WERI-Rb-1 (cell line): ENCODE measurements around the gene POPDC2.

Experiments
- DNase-seq: peaks from one replicate; pipeline ENCODE4 v3.0.0-alpha.2; 2020
- H3K27ac ChIP-seq: fragments of 250-450 bp; sonication (Bioruptor Pico); 2 replicates; pipeline ENCODE4 v1.5.1; 2020; ENCODE audit warnings: mild to moderate bottlenecking, moderate library complexity
- H3K27me3 ChIP-seq: fragments of 250-450 bp; sonication (Bioruptor Pico); 2 replicates; pipeline ENCODE4 v1.5.1; 2021; ENCODE audit warnings: mild to moderate bottlenecking, low read depth, moderate library complexity; ENCODE audit not compliant: insufficient read depth, severe bottlenecking
- H3K36me3 ChIP-seq: fragments of 250-450 bp; sonication (Bioruptor Pico); 2 replicates; pipeline ENCODE4 v1.5.1; 2020; ENCODE audit warnings: mild to moderate bottlenecking, moderate library complexity
- H3K4me3 ChIP-seq: 2 replicates; pipeline ENCODE4 v1.5.1; 2011; ENCODE audit warnings: low read depth, mild to moderate bottlenecking, control low read depth, low read length
- H3K9me3 ChIP-seq: fragments of 250-450 bp; sonication (Bioruptor Pico); 2 replicates; pipeline ENCODE4 v1.5.1; 2021; ENCODE audit warnings: mild to moderate bottlenecking, moderate library complexity; ENCODE audit not compliant: severe bottlenecking
- TF ChIP-seq, protein P1 (sequence below): IDR thresholded peaks from 2 replicates; pipeline ENCODE4 v1.5.1; 2011; ENCODE audit warnings: low read depth, mild to moderate bottlenecking, control low read depth, inconsistent platforms, low read length

The POPDC2 gene

DNA sequence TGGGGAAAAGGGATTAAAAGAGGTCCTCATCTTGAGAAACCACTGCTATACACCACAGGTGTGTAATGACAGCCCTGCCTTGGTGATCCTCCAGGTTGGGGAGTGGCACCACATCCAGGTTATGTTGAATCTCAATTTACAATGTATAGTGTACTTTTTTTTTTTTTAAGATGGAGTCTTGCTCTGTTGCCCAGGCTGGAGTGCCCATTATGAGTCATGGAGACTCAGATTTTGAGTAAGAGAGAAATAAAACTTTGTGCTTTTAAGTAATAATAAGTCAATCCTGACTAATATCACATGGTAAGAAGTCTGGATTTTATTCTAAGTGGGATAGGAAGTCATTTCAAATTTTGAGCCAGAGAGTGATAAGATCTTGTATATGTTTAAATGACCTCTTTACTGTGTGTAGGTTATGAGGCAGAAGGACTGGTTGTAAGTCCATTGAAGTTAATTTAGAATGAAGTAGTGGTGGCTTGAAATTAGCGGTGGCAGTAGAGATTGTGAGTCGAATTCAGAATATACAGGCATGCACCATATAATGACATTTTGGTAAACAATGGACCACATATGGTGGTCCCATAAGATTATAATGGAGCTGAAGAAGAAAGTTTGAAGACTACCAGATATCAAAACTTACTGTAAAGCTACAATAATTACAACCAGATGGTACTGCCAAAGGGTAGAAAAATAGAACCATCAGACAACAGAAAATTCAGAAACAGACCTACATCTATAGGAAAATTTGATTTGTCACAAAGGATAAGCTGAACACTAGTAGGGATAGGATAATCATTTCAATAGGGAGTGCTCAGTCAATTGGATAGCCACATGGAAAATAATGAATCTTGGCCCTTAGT lies 20.7 kb downstream of the POPDC2 start:
- peak overlapping the region; percentile 75 for H3K27ac ChIP-seq
- TF ChIP-seq, protein P1, sequence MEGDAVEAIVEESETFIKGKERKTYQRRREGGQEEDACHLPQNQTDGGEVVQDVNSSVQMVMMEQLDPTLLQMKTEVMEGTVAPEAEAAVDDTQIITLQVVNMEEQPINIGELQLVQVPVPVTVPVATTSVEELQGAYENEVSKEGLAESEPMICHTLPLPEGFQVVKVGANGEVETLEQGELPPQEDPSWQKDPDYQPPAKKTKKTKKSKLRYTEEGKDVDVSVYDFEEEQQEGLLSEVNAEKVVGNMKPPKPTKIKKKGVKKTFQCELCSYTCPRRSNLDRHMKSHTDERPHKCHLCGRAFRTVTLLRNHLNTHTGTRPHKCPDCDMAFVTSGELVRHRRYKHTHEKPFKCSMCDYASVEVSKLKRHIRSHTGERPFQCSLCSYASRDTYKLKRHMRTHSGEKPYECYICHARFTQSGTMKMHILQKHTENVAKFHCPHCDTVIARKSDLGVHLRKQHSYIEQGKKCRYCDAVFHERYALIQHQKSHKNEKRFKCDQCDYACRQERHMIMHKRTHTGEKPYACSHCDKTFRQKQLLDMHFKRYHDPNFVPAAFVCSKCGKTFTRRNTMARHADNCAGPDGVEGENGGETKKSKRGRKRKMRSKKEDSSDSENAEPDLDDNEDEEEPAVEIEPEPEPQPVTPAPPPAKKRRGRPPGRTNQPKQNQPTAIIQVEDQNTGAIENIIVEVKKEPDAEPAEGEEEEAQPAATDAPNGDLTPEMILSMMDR = no peak
- no peak for DNase-seq

DNA sequence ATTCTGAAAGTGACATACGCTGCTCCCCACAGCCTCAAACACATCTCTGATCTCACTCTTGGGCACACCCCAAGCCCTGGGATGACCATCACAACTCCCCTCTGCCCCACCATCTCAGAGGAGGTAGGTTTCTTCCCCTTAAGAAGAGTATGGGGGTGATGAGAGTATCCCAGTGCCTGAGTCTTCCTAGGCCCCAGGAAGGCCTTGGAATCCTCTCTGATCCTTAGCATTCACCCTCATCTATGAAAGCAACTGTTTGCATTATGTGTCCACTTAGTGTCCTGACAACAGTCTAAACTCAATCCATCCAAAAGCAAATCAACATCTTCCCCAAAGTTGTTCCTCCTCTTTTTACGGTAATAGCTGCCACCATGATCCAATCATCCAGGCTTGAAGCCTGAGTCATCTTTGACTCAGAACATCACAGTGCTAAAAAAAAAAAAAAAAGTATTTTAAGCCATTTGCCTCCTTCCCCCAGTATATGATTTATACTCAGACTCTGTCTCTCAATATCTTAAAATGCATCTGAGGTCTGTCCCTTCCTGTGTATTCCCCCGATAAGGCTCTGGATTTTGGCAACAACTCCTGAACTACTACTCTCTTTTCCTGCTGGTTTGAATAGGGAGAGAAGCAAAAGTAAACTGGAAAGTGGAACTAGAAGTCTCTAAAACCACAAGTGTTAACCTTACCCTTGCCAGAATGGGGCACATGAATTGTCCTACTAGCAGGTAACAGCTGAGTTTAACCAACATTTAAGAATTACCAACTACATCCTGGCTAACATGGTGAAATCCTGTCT lies 22.5 kb downstream of the POPDC2 start:
- no peak for DNase-seq
- H3K9me3 ChIP-seq = no peaks in the 10 kb centered on the region
- no peaks in the 10 kb centered on the region for H3K27me3 ChIP-seq
- H3K27ac ChIP-seq = peak overlapping the region; percentile 89
- no peak overlapping the region for H3K4me3 ChIP-seq
- H3K36me3 ChIP-seq = no peaks in the 10 kb centered on the region
- TF ChIP-seq, protein P1 = no peak

More for the DNA sequence above, 20.7 kb downstream of the POPDC2 start:
- Histone ChIP-seq H3K27me3 (no peaks in the 10 kb centered on the region), H3K9me3 (no peaks in the 10 kb centered on the region), H3K36me3 (no peaks in the 10 kb centered on the region), H3K4me3 (no peak overlapping the region)

DNA sequence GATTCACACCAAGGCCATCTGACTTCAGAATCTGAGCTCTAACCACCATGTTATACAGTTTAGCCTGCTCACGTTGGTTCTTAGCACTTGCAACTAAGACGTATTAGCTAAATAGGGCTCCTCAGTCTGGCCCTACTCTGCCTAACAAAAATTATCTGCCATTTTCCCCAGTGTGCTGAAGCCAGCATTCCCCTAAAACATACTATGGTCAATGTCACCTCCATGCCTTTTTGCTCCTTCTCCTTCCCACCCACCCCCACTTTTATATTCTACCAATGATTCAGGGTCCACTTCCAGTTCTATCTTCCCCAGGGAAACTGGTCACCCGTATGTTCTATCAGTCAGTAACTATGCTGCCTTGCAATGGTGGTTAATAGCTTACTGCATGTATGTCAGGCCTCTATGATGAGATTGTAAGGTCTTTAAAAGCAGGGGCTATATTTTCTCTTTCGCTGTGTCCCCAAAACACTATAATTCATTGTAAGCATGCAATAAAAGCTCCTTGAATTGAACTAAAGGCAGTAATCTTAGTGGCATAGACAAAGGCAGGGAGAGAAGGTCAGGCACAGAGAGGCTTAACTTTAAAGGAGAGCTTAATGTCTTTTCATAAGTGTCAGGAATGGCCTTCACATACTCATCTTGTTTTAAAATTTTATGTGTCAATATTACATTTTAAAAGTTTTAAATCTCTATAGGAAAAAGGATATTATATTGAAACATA lies 23.3 kb downstream of the POPDC2 start:
- Histone ChIP-seq H3K9me3 (no peaks in the 10 kb centered on the region), H3K27me3 (no peaks in the 10 kb centered on the region), H3K4me3 (no peak overlapping the region), H3K36me3 (no peaks in the 10 kb centered on the region), H3K27ac (peak overlapping the region; percentile 89)
- no peak for DNase-seq
- TF ChIP-seq, protein P1 = no peak

DNA sequence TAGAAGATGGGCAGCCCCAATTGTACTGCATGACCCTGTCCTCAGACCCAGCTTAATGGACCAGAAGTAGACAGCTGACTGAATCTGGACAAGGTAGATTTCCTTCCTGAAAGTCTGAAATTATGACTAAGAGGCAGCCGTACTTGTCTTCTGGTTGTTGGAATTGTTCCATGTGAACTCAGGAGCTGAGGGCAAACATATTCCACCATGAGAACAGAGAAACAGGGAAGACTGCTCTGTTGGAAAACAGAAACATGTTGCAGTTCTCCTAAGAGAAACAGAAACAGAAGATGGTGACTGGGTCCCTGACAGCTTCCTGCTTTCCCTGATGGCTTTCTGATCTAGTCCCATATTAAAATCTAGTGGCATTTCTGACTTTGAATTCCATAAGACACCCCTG lies 24.1 kb downstream of the POPDC2 start:
- no peak overlapping the region for H3K27ac ChIP-seq

DNA sequence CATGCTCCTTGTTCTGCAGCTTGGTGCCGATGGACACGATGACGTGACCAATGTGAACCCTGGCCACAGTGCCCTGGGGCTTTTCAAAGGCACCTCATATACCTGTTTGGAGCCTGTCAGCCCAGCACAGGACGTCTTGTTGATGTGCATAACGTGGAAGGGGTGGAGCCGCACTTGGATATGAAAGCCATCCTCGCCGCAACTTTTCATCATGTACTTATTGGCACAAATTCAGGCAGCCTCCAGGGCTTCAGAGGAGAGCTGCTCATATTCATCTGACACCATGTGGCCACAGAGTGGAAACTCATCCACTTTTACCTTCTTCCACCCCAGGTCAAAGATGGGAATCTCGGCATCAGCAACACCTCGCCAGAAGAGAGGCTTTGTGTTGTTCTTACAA lies 24.7 kb downstream of the POPDC2 start:
- no peak for DNase-seq
- Histone ChIP-seq H3K27ac (no peak overlapping the region), H3K36me3 (no peaks in the 10 kb centered on the region), H3K4me3 (no peak overlapping the region), H3K27me3 (no peaks in the 10 kb centered on the region), H3K9me3 (no peaks in the 10 kb centered on the region)
- TF ChIP-seq, protein P1 = no peak

More for the DNA sequence above, 24.1 kb downstream of the POPDC2 start:
- TF ChIP-seq, protein P1 = no peak
- Histone ChIP-seq H3K27me3 (no peaks in the 10 kb centered on the region), H3K9me3 (no peaks in the 10 kb centered on the region), H3K36me3 (no peaks in the 10 kb centered on the region), H3K4me3 (no peak overlapping the region)
- DNase-seq = no peak
